OCI-LY3 (cell line): ENCODE results near the gene TCP11.

Experiments
- H2AFZ ChIP-seq: fragments of 200-600, 300-600 bp; shearing (Covaris generic); 2 replicates; pipeline ENCODE4 v1.6.0; 2014; ENCODE audit warnings: antibody characterized with exemption, low read depth, low read length
- H3K27ac ChIP-seq: fragments of 200-600, 300-600 bp; sonication (generic); 2 replicates; pipeline ENCODE4 v1.5.1; 2014; ENCODE audit warnings: mild to moderate bottlenecking, low read length, moderate library complexity, mixed read lengths
- H3K27me3 ChIP-seq: fragments of 200-600, 300-600 bp; sonication (generic); 2 replicates; pipeline ENCODE4 v1.6.1; 2014; ENCODE audit warnings: low read depth, low read length, mixed read lengths
- H3K36me3 ChIP-seq: fragments of 200-600, 300-600 bp; sonication (generic); replicated peaks from 2 replicates; pipeline ENCODE3; 2014; ENCODE audit warnings: low read depth, low read length, mixed read lengths
- H3K4me1 ChIP-seq: fragments of 300-600, 200-600 bp; sonication (generic); 2 replicates; pipeline ENCODE4 v1.6.1; 2014; ENCODE audit warnings: low read length, mixed read lengths
- H3K4me2 ChIP-seq: fragments of 200-600, 300-600 bp; sonication (generic); 2 replicates; pipeline ENCODE4 v1.6.1; 2014; ENCODE audit warnings: low read length, mixed read lengths
- H3K4me3 ChIP-seq: fragments of 300-600, 200-600 bp; sonication (generic); 2 replicates; pipeline ENCODE4 v1.5.1; 2014; ENCODE audit warnings: antibody characterized with exemption, mild to moderate bottlenecking, low read length, moderate library complexity
- H3K79me2 ChIP-seq: fragments of 300-600, 200-600 bp; shearing (Covaris generic); 2 replicates; pipeline ENCODE4 v1.6.1; 2014; ENCODE audit warnings: mild to moderate bottlenecking, low read length, mixed read lengths
- H3K9ac ChIP-seq: fragments of 300-600, 200-600 bp; shearing (Covaris generic); 2 replicates; pipeline ENCODE4 v1.6.0; 2014; ENCODE audit warnings: mild to moderate bottlenecking, low read length, moderate library complexity
- H3K9me3 ChIP-seq: fragments of 200-600, 300-600 bp; shearing (Covaris generic); 2 replicates; pipeline ENCODE4 v1.6.1; 2014; ENCODE audit warnings: low read length, mixed read lengths; ENCODE audit not compliant: insufficient read depth
- H4K20me1 ChIP-seq: fragments of 200-600, 300-600 bp; sonication (generic); 2 replicates; pipeline ENCODE4 v1.6.1; 2016; ENCODE audit warnings: low read length, mixed read lengths; ENCODE audit not compliant: insufficient read depth
- EZH2phosphoT487 ChIP-seq: fragments of 200-600 bp; shearing (Covaris generic); IDR thresholded peaks from 2 replicates; pipeline ENCODE4 v1.6.1; 2018; ENCODE audit warnings: antibody characterized with exemption, mixed run types, low read depth
- TF ChIP-seq, protein P1 (sequence below): fragments of 200-600, 300-600 bp; sonication (generic); IDR thresholded peaks from 2 replicates; pipeline ENCODE4 v1.5.1; 2014; ENCODE audit warnings: antibody characterized with exemption, low read length, low read depth

TCP11 gene

DNA sequence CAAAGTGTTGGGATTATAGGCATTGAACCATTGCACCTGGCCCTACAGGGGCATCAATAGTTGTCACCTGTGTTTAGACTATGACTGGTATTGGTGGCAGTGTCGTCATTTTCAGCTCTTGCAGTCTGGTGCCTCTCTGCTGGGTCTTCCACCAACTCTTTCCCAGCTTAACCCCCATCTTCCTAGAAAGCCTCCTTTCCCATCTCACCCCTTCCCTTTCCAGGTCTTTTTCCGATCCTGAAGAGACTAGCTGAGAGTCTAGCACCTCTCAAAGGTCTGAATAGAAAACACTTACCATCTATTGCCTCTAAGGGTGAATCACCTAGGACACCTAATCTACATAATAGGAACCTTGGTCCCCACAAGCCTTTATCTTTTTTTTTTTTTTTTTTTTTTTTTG, 71.0 kb downstream of the TCP11 start:
- Histone ChIP-seq H3K79me2 (no peaks in the 10 kb centered on the region), H3K27ac (no peak overlapping the region), H3K9ac (no peak overlapping the region), H3K9me3 (no peaks in the 10 kb centered on the region), H2AFZ (no peak overlapping the region), H3K27me3 (no peaks in the 10 kb centered on the region), H3K4me3 (no peak overlapping the region), H3K36me3 (no peaks in the 10 kb centered on the region), H3K4me1 (peaks cover 13% of the 10 kb centered on the region), H3K4me2 (no peak overlapping the region), H4K20me1 (no peaks in the 10 kb centered on the region)
- no peak for TF ChIP-seq EZH2phosphoT487
- TF ChIP-seq, protein P1, sequence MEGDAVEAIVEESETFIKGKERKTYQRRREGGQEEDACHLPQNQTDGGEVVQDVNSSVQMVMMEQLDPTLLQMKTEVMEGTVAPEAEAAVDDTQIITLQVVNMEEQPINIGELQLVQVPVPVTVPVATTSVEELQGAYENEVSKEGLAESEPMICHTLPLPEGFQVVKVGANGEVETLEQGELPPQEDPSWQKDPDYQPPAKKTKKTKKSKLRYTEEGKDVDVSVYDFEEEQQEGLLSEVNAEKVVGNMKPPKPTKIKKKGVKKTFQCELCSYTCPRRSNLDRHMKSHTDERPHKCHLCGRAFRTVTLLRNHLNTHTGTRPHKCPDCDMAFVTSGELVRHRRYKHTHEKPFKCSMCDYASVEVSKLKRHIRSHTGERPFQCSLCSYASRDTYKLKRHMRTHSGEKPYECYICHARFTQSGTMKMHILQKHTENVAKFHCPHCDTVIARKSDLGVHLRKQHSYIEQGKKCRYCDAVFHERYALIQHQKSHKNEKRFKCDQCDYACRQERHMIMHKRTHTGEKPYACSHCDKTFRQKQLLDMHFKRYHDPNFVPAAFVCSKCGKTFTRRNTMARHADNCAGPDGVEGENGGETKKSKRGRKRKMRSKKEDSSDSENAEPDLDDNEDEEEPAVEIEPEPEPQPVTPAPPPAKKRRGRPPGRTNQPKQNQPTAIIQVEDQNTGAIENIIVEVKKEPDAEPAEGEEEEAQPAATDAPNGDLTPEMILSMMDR: no peak

DNA sequence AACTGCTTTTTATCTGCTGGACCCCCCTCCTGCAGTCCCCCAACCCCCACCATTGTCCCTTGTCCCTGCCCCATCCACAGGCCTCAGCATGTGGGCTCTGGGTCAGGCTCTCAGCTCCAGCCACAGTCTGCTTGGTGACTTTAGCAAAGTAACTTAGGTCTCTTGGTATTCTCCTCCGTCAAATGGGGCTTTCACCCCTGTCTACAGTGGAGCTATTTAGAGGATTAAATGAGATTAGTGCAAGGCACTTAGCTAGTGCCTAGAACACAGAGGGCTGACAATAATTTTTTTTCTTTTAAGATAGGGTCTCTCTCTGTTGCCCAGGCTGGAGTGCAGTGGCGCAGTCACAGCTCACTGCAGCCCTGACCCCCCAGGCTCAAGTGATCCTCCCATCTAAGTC, 71.9 kb downstream of the TCP11 start:
- Histone ChIP-seq H3K4me3 (no peak overlapping the region), H3K27me3 (no peaks in the 10 kb centered on the region), H3K36me3 (no peaks in the 10 kb centered on the region), H3K4me1 (peaks cover 13% of the 10 kb centered on the region), H2AFZ (no peak overlapping the region), H3K9me3 (no peaks in the 10 kb centered on the region), H3K79me2 (no peaks in the 10 kb centered on the region), H3K9ac (no peak overlapping the region), H3K4me2 (no peak overlapping the region), H4K20me1 (no peaks in the 10 kb centered on the region), H3K27ac (no peak overlapping the region)
- no peak for TF ChIP-seq EZH2phosphoT487
- TF ChIP-seq, protein P1: no peak

DNA sequence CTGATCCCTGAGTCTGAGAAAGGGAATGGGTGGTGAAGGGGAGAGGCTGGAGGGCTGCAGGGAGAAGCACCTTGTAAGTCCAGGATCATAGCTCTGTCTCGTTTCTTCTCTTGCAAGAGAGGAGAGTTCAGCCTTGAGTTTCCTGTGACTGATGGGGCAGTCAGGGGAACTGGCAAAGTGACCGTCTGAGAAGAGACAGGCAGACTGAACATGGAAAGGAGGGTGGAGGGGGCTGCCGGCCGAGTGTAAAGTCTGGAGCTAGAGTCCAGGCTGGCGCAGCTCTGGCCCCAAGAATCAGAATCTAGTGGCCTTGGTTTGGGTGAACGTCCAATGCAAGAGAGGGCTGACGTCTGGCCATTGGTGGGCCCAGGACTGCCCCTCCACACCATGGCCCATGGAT, 72.5 kb downstream of the TCP11 start:
- Histone ChIP-seq H3K9ac (no peak overlapping the region), H3K27ac (no peak overlapping the region), H4K20me1 (no peaks in the 10 kb centered on the region), H3K79me2 (no peaks in the 10 kb centered on the region), H3K4me3 (no peak overlapping the region), H2AFZ (no peak overlapping the region), H3K4me1 (peaks cover 13% of the 10 kb centered on the region), H3K9me3 (no peaks in the 10 kb centered on the region), H3K36me3 (no peaks in the 10 kb centered on the region), H3K4me2 (no peak overlapping the region), H3K27me3 (no peaks in the 10 kb centered on the region)
- TF ChIP-seq EZH2phosphoT487: no peak
- TF ChIP-seq, protein P1: no peak

DNA sequence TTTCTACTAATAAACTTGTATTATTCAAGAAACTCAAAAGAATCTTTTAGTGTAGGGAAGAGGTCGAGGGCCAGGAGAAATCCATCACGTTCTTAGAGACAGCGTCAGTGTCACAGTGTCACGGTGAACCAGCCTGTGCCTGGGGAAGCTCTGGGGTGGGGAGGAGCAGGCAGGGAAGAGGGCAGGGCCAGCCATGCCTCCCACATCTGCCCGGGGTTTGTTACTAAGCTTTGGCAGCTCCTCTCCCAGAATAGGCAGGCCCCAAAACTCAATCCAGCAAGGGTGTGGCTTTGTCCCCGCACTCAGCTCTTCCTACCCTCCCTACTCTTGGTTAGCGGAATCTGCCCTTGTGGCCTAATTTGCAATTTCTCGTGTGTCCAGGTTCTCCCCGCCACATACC, 72.9 kb downstream of the TCP11 start:
- Histone ChIP-seq H3K79me2 (no peaks in the 10 kb centered on the region), H3K4me3 (no peak overlapping the region), H3K36me3 (no peaks in the 10 kb centered on the region), H3K9me3 (no peaks in the 10 kb centered on the region), H3K27me3 (no peaks in the 10 kb centered on the region), H3K27ac (no peak overlapping the region), H2AFZ (no peak overlapping the region), H3K4me1 (peaks cover 13% of the 10 kb centered on the region), H3K4me2 (no peak overlapping the region), H3K9ac (no peak overlapping the region), H4K20me1 (no peaks in the 10 kb centered on the region)
- no peak for TF ChIP-seq EZH2phosphoT487
- TF ChIP-seq, protein P1: no peak
